ENCODE data around the gene DNASE1L1. TPM values are rescaled to one million over a fixed set of nuclear protein-coding genes. Genes with fewer than 3 reads are reported as not detected.

The DNASE1L1 gene
- total RNA-seq, 1 experiment from 2014 or later = 16.2 TPM

DNA sequence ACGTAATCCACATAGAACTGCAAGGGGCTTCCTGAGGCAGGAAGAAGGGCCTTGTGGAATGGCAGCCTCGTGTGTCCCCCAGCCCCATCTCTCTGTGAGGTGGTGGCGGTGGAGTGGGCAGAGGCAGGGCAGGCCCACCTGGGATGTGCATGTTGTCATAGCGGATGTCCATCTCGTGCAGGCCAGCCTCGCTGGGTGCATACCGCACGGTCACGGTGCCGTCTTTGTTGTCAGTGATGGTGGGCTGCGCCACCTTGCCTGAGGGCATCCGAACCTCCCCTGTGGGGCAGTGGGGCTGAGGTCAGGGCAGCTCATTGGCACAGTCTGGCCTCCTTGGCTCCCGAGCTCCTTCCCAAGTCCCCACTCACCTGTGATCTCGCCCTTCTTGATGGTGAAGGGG lies 55.0 kb downstream of the DNASE1L1 start:
- Mint-ChIP-seq H3K27ac (no peak overlapping the region), H3K27me3 (ENCODE audit: low read depth) (no peaks in the 10 kb centered on the region), H3K4me1 (no peaks in the 10 kb centered on the region), H3K36me3 (peaks cover 35% of the 10 kb centered on the region), H3K4me3 (no peak overlapping the region), H3K9me3 (no peaks in the 10 kb centered on the region)
- DNase-seq (ENCODE audit: low spot score) = no peak
- POLR2A ChIA-PET = no interaction called here
- CTCF ChIA-PET = no interaction called here
- no peak for TF ChIP-seq NR3C1 (CRISPR knock-in tag; conservative IDR thresholded peaks at IDR 0.05; ENCODE audit: low read depth)
- no peak for TF ChIP-seq ATF2 (CRISPR knock-in tag; IDR thresholded peaks at IDR 0.05; ENCODE audit: borderline replicate concordance, low read depth)
- TF ChIP-seq SP1 (CRISPR knock-in tag; conservative IDR thresholded peaks at IDR 0.05) = no peak
- TF ChIP-seq AR (CRISPR knock-in tag; IDR thresholded peaks at IDR 0.05) = no peak
- no peak for TF ChIP-seq CREB1 (CRISPR knock-in tag; IDR thresholded peaks at IDR 0.05)
- TF ChIP-seq SOX15 (CRISPR knock-in tag; IDR thresholded peaks at IDR 0.05) = no peak
- TF ChIP-seq OVOL2 (CRISPR knock-in tag; IDR thresholded peaks at IDR 0.05; ENCODE audit: borderline replicate concordance) = no peak
- TF ChIP-seq FOXJ3 (CRISPR knock-in tag; IDR thresholded peaks at IDR 0.05; ENCODE audit: borderline replicate concordance) = no peak
- TF ChIP-seq ESRRA (CRISPR knock-in tag; IDR thresholded peaks at IDR 0.05; ENCODE audit: borderline replicate concordance) = no peak
- TF ChIP-seq ZNF121 (CRISPR knock-in tag; IDR thresholded peaks at IDR 0.05) = no peak
- no peak for TF ChIP-seq ATF3 (CRISPR knock-in tag; conservative IDR thresholded peaks at IDR 0.05)
- TF ChIP-seq, protein P1, sequence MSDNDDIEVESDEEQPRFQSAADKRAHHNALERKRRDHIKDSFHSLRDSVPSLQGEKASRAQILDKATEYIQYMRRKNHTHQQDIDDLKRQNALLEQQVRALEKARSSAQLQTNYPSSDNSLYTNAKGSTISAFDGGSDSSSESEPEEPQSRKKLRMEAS (CRISPR knock-in tag; IDR thresholded peaks at IDR 0.05) = no peak
- TF ChIP-seq USF2 (CRISPR knock-in tag; IDR thresholded peaks at IDR 0.05) = no peak
- no peak for TF ChIP-seq TEAD4 (CRISPR knock-in tag; IDR thresholded peaks at IDR 0.05)
- TF ChIP-seq TEAD1 (CRISPR knock-in tag; IDR thresholded peaks at IDR 0.05) = no peak
- no peak for TF ChIP-seq CDX4 (CRISPR knock-in tag; IDR thresholded peaks at IDR 0.05; ENCODE audit: borderline replicate concordance)
- TF ChIP-seq MXD4 (CRISPR knock-in tag; IDR thresholded peaks at IDR 0.05; ENCODE audit: borderline replicate concordance) = no peak
- no peak for TF ChIP-seq FOXK1 (CRISPR knock-in tag; IDR thresholded peaks at IDR 0.05)
- no peak for TF ChIP-seq E2F1 (CRISPR knock-in tag; IDR thresholded peaks at IDR 0.05)
- TF ChIP-seq, protein P2, sequence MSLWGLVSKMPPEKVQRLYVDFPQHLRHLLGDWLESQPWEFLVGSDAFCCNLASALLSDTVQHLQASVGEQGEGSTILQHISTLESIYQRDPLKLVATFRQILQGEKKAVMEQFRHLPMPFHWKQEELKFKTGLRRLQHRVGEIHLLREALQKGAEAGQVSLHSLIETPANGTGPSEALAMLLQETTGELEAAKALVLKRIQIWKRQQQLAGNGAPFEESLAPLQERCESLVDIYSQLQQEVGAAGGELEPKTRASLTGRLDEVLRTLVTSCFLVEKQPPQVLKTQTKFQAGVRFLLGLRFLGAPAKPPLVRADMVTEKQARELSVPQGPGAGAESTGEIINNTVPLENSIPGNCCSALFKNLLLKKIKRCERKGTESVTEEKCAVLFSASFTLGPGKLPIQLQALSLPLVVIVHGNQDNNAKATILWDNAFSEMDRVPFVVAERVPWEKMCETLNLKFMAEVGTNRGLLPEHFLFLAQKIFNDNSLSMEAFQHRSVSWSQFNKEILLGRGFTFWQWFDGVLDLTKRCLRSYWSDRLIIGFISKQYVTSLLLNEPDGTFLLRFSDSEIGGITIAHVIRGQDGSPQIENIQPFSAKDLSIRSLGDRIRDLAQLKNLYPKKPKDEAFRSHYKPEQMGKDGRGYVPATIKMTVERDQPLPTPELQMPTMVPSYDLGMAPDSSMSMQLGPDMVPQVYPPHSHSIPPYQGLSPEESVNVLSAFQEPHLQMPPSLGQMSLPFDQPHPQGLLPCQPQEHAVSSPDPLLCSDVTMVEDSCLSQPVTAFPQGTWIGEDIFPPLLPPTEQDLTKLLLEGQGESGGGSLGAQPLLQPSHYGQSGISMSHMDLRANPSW (CRISPR knock-in tag; conservative IDR thresholded peaks at IDR 0.05; ENCODE audit: low read depth) = no peak
- no peak for ATAC-seq

All from WTC11 (cell line).